Liver (tissue), 3 donors: ENCODE data around the gene PCSK1N.

ENCODE experiments used
- CTCF ChIP-seq: fragments of 150-350 bp; IDR thresholded peaks from 2 replicates; pipeline ENCODE4 v1.5.1; 2017; ENCODE audit warnings: improper control_type of control experiment, low read depth, low read length; ENCODE audit not compliant: missing input control
- MAX ChIP-seq: IDR thresholded peaks from 2 replicates; pipeline ENCODE4 v1.6.1; 2016; ENCODE audit warnings: antibody characterized with exemption
- RAD21 ChIP-seq, 2 donors: IDR thresholded peaks; 2 replicates each; pipeline ENCODE4 v1.6.1; 2016; ENCODE audit warnings: antibody characterized with exemption in 2 of 2, mild to moderate bottlenecking in 2 of 2
- donor health status: healthy.
- donor health status: healthy.

- TF ChIP-seq CTCF (no peak), MAX (no peak), RAD21 (IDR thresholded peaks at IDR 0.05) (no peak)
Measured at GRCh38 chrX:48786341-48786800, 49.0 kb downstream of the PCSK1N start, which contains the start of gene GATA1.
